Suppressor macrophage (primary cell): Measurements from ENCODE around the gene HRH4.
A peak's percentile ranks its signal among the peaks of the same experiment; 100 is the strongest.

Experiments
- DNase-seq, 4 experiments: peaks; one replicate each; pipeline ENCODE4 v3.0.0-alpha.2; 2020 to 2022
- total RNA-seq, 17 experiments: gene quantifications; one replicate each; lab custom pipeline; 2026; ENCODE audit warnings: mixed read lengths in 6 of 17, inconsistent platforms in 3 of 17; lab: John Stamatoyannopoulos, UW

Gene HRH4
- 0 to 2.3 (median 0.10) reads per million in 17 experiments for total RNA-seq

GRCh38 chr18:24460388-24460787 is at the start of gene HRH4:
Gene HRH4 (plus strand): TSS chr18:24460637. CDS start chr18:24460729, 92 bp downstream.
- peak in 2 of 4 experiments; percentile 29 to 47 for DNase-seq

- peak; percentile 17 to 50 (median 32) for DNase-seq
Measured at GRCh38 chr18:24413148-24413547, 47.3 kb upstream of the HRH4 start.

GRCh38 chr18:24414349-24415003 is 46.0 kb upstream of the HRH4 start:
- DNase-seq: no peak

- DNase-seq: no peak
Measured at GRCh38 chr18:24417480-24417879, 43.0 kb upstream of the HRH4 start.

- no peak for DNase-seq
Measured at GRCh38 chr18:24420551-24420950, 39.9 kb upstream of the HRH4 start.

GRCh38 chr18:24421831-24422230 is 38.6 kb upstream of the HRH4 start:
- peak in 1 of 4 experiments; percentile 9 for DNase-seq

- DNase-seq: no peak
Measured at GRCh38 chr18:24426073-24426397, 34.4 kb upstream of the HRH4 start.

GRCh38 chr18:24426398-24427294 is 33.8 kb upstream of the HRH4 start, which contains the start of gene IMPACT:
Gene IMPACT (plus strand): TSS chr18:24426670. CDS start chr18:24426757, 87 bp downstream.
- peak; percentile 90 to 97 (median 94) for DNase-seq

GRCh38 chr18:24427484-24427883 is 33.0 kb upstream of the HRH4 start:
- peak in 3 of 4 experiments; percentile 19 to 26 (median 24) for DNase-seq

- DNase-seq: no peak
Measured at GRCh38 chr18:24428709-24429108, 31.7 kb upstream of the HRH4 start.

- no peak for DNase-seq
Measured at GRCh38 chr18:24429188-24429587, 31.2 kb upstream of the HRH4 start.

GRCh38 chr18:24432618-24433017 is 27.8 kb upstream of the HRH4 start:
- DNase-seq: peak in 2 of 4 experiments; percentile 8 to 14

GRCh38 chr18:24436939-24437338 is 23.5 kb upstream of the HRH4 start:
- no peak for DNase-seq

- peak; percentile 29 to 68 (median 54) for DNase-seq
Measured at GRCh38 chr18:24443870-24444269, 16.6 kb upstream of the HRH4 start.

GRCh38 chr18:24446453-24446852 is 14.0 kb upstream of the HRH4 start:
- DNase-seq: no peak

- DNase-seq: no peak
Measured at GRCh38 chr18:24446953-24447538, 13.4 kb upstream of the HRH4 start.

GRCh38 chr18:24447961-24448360 is 12.5 kb upstream of the HRH4 start:
- DNase-seq: no peak

- DNase-seq: no peak
Measured at GRCh38 chr18:24456549-24456948, 3.9 kb upstream of the HRH4 start.

- peak in 2 of 4 experiments; percentile 16 to 29 for DNase-seq
Measured at GRCh38 chr18:24459772-24460171, 665 bp upstream of the HRH4 start.

- no peak for DNase-seq
Measured at GRCh38 chr18:24461996-24462395, 1.6 kb downstream of the HRH4 start.

- DNase-seq: peak; percentile 26 to 59 (median 56)
Measured at GRCh38 chr18:24462838-24463775, 2.7 kb downstream of the HRH4 start.

- DNase-seq: peak; percentile 45 to 76 (median 66)
Measured at GRCh38 chr18:24465486-24465885, 5.0 kb downstream of the HRH4 start.
